GM12878 (cell line): ENCODE measurements around the gene ALS2. TPM values are rescaled to one million over a fixed set of nuclear protein-coding genes. Genes with fewer than 3 reads are reported as not detected.

Experiments
- ATAC-seq: fragments of 200-7000 bp; cut with Tn5 transposase; 3 replicates; pipeline ENCODE4 v1.9.1; 2020; ENCODE audit warnings: mild to moderate bottlenecking, moderate library complexity
- BruUV-seq: library from RNA; stranded (reverse); fragments of 400-500 nt; replicated peaks from 2 replicates; lab custom pipeline; 2021; lab: Mats Ljungman, UMichigan
- CTCF ChIA-PET: fragments of 300-600 bp; sonication (Branson Sonifier 250); formaldehyde crosslinking; extraction: SDS; loops from one replicate; lab custom pipeline; 2021; ENCODE audit warnings: inconsistent platforms; lab: Yijun Ruan, JAX
- POLR2A ChIA-PET: fragments of 350-600 bp; formaldehyde crosslinking; extraction: SDS; loops from one replicate; lab custom pipeline; 2021; ENCODE audit warnings: inconsistent platforms; lab: Charles Lee
- RAD21 ChIA-PET: fragments of 300-600 bp; sonication (Branson Sonifier 250); formaldehyde crosslinking; loops from one replicate; lab custom pipeline; 2023; ENCODE audit warnings: antibody characterized with exemption; ENCODE audit not compliant: unreplicated experiment; lab: Charles Lee
- SMC1A ChIA-PET: fragments of 300-600 bp; sonication (Branson Sonifier 250); formaldehyde crosslinking; loops from one replicate; lab custom pipeline; 2023; ENCODE audit not compliant: unreplicated experiment, uncharacterized antibody; lab: Charles Lee
- DNase-seq: peaks from one replicate; pipeline ENCODE4 v3.0.0-alpha.2; 2011; ENCODE audit warnings: low read depth, low spot score
- FAIRE-seq: peaks from 3 replicates; lab custom pipeline; 2011; peaks lifted over from hg19 to GRCh38; lab: Jason Lieb, UNC
- H2AFZ ChIP-seq: 2 replicates; pipeline ENCODE4 v1.6.0; 2011; ENCODE audit warnings: low read depth, low read length, control low read depth; ENCODE audit not compliant: control insufficient read depth
- H3K27ac ChIP-seq: 2 replicates; pipeline ENCODE4 v1.5.1; 2011; ENCODE audit warnings: control low read depth; ENCODE audit not compliant: control insufficient read depth, insufficient read depth
- H3K27me3 ChIP-seq, 2 experiments: replicated peaks in 1 of 2; 2 replicates each; pipeline versions ENCODE4 v1.6.0 to v1.6.1; 2011; ENCODE audit warnings: low read length in 1 of 2; ENCODE audit not compliant: control insufficient read depth in 2 of 2, insufficient read depth in 2 of 2
- H3K36me3 ChIP-seq, 2 experiments: 2 replicates each; pipeline ENCODE4 v1.5.1; 2011; ENCODE audit warnings: low read length in 1 of 2; ENCODE audit not compliant: control insufficient read depth in 2 of 2, insufficient read depth in 2 of 2
- H3K4me1 ChIP-seq: 2 replicates; pipeline ENCODE4 v1.6.1; 2011; ENCODE audit warnings: mild to moderate bottlenecking, low read length, moderate library complexity, mixed read lengths; ENCODE audit not compliant: control insufficient read depth, insufficient read depth
- H3K4me2 ChIP-seq: 2 replicates; pipeline ENCODE4 v1.6.0; 2011; ENCODE audit warnings: control low read depth; ENCODE audit not compliant: control insufficient read depth, insufficient read depth
- H3K4me3 ChIP-seq: fragments of 200-600 bp; sonication (generic); 2 replicates; pipeline ENCODE4 v1.5.1; 2016
- H3K79me2 ChIP-seq: 2 replicates; pipeline ENCODE4 v1.6.0; 2011; ENCODE audit warnings: low read length; ENCODE audit not compliant: control insufficient read depth, insufficient read depth
- H3K9ac ChIP-seq: 2 replicates; pipeline ENCODE4 v1.8.0; 2011; ENCODE audit warnings: low read length, control low read depth, mixed read lengths; ENCODE audit not compliant: control insufficient read depth, insufficient read depth
- H3K9me3 ChIP-seq: replicated peaks from 3 replicates; pipeline ENCODE4 v1.5.1; 2011; ENCODE audit warnings: mild to moderate bottlenecking, low read length; ENCODE audit not compliant: control insufficient read depth, insufficient read depth
- H4K20me1 ChIP-seq: 2 replicates; pipeline ENCODE4 v1.6.0; 2011; ENCODE audit not compliant: control insufficient read depth, insufficient read depth
- CBX5 ChIP-seq: sonication (generic); IDR thresholded peaks from 2 replicates; pipeline ENCODE4 v1.6.1; 2016; ENCODE audit warnings: low read depth, moderate library complexity, mild to moderate bottlenecking, inconsistent platforms
- CREB1 ChIP-seq: IDR thresholded peaks from 2 replicates; pipeline ENCODE4 v1.6.1; 2012; ENCODE audit warnings: low read depth, mild to moderate bottlenecking, inconsistent platforms
- EP300 ChIP-seq, 2 experiments: fragments of 150-350 bp in 1 of 2; IDR thresholded peaks; 2 replicates each; pipeline ENCODE4 v1.6.1; 2011 to 2012; ENCODE audit warnings: low read depth in 2 of 2, low read length in 2 of 2, borderline replicate concordance in 1 of 2, improper control_type of control experiment in 1 of 2, inconsistent platforms in 1 of 2; ENCODE audit not compliant: control insufficient read depth in 1 of 2
- JUNB ChIP-seq: IDR thresholded peaks from 2 replicates; pipeline ENCODE4 v1.6.1; 2016; ENCODE audit warnings: antibody characterized with exemption, mild to moderate bottlenecking
- MAX ChIP-seq: IDR thresholded peaks from 2 replicates; pipeline ENCODE4 v1.6.1; 2012; ENCODE audit warnings: low read depth, low read length, improper control_type of control experiment
- MTA2 ChIP-seq: fragments of 450-650 bp; IDR thresholded peaks from 2 replicates; pipeline ENCODE4 v1.6.1; 2016; ENCODE audit warnings: low read depth, mild to moderate bottlenecking, moderate library complexity
- MYC ChIP-seq: IDR thresholded peaks from 2 replicates; pipeline ENCODE4 v1.6.1; 2011; ENCODE audit warnings: mild to moderate bottlenecking, low read length, moderate library complexity, inconsistent platforms; ENCODE audit not compliant: insufficient read depth, insufficient replicate concordance, insufficient read length, severe bottlenecking
- NFYB ChIP-seq: IDR thresholded peaks from 2 replicates; pipeline ENCODE4 v1.6.1; 2011; ENCODE audit warnings: low read depth, mild to moderate bottlenecking, low read length, improper control_type of control experiment, moderate library complexity; ENCODE audit not compliant: insufficient read depth
- NR2C1 ChIP-seq: fragments of 450-650 bp; IDR thresholded peaks from 2 replicates; pipeline ENCODE4 v1.6.1; 2017; ENCODE audit warnings: antibody characterized with exemption, mild to moderate bottlenecking, moderate library complexity
- SMARCA5 ChIP-seq: fragments of 450-650 bp; IDR thresholded peaks from 2 replicates; pipeline ENCODE4 v1.6.1; 2017; ENCODE audit warnings: mild to moderate bottlenecking
- TCF12 ChIP-seq: IDR thresholded peaks from 2 replicates; pipeline ENCODE4 v1.6.1; 2011; ENCODE audit warnings: low read depth, mild to moderate bottlenecking, low read length
- USF1 ChIP-seq: IDR thresholded peaks from 2 replicates; pipeline ENCODE4 v1.6.1; 2011; ENCODE audit warnings: borderline replicate concordance, low read depth, mild to moderate bottlenecking, moderate library complexity, mixed read lengths, low read length; ENCODE audit not compliant: insufficient read depth; ENCODE audit errors: extremely low read length
- ZSCAN29 ChIP-seq: fragments of 450-650 bp; IDR thresholded peaks from 2 replicates; pipeline ENCODE4 v1.6.1; 2017; ENCODE audit warnings: mild to moderate bottlenecking, moderate library complexity
- WGBS: methylation state at CpG from one replicate; pipeline ENCODE4 v1.1.6; 2016; ENCODE audit warnings: low lambda C conversion rate; ENCODE audit not compliant: insufficient replicate concordance, insufficient coverage; ENCODE audit errors: missing lambda C conversion rate; 5-methylcytosine and 5-hydroxymethylcytosine counted together
- in situ Hi-C: fragments of 300-500 bp; cut with MboI; formaldehyde crosslinking; loops from 9 replicates; pipeline ENCODE4 v1.14.3; 2018; ENCODE audit warnings: mixed read lengths
- intact Hi-C: fragments of 100-400 bp; cut with micrococcal nuclease; formaldehyde crosslinking; loops from one replicate; pipeline ENCODE4 v1.14.2; 2022; ENCODE audit not compliant: unreplicated experiment
- polyA plus RNA-seq, 11 experiments: library from polyadenylated mRNA; depleted of rRNA in 4 of 11; unstranded in 6 of 11; stranded (reverse) in 5 of 11; fragments of >200 nt; fragmentation: Nextera tagmentation in 4 of 11; fragmentation: Illumina TruSeq in 1 of 11; extraction: Ambion mirVana in 4 of 11; extraction: Trizol in 1 of 11; gene quantifications; 1 replicate in 1 of 11; 2 replicates in 10 of 11; pipeline versions ENCODE4 v1.2.1 to v1.2.3, GENCODE V29; 2011 to 2016; ENCODE audit warnings: inconsistent platforms in 2 of 11, missing spikeins in 2 of 11, low read depth in 1 of 11
- total RNA-seq, 4 experiments: library from RNA; depleted of rRNA in 3 of 4; stranded (reverse); fragments of >200 nt in 3 of 4; fragmentation: Illumina TruSeq in 1 of 4; extraction: Trizol in 1 of 4; gene quantifications; 2 replicates each; pipeline versions ENCODE4 v1.2.1 to v1.2.3, GENCODE V29; 2013 to 2021

ALS2 gene
- total and polyA plus RNA-seq, 10 of the 15 experiments (the other 5 are each of a cell fraction or from before 2014, with no cell fraction given): 2.4 to 10.4 (median 7.7) TPM

- H3K9ac ChIP-seq: no peak overlapping the region
- no peaks in the 10 kb centered on the region for H3K4me1 ChIP-seq
- ChIA-PET CTCF (interaction anchor here (2.5 kb wide), 1 partner anchor 9 kb away, joined by 9 read pairs; no protein-coding TSS in a partner anchor), SMC1A (interaction anchor here (0.6 to 1.2 kb wide), 2 partner anchors 66 to 215 kb away, joined by 3 read pairs; no protein-coding TSS in a partner anchor), RAD21 (no interaction called here), POLR2A (no interaction called here)
- H3K9me3 ChIP-seq: no peaks in the 10 kb centered on the region
- no peak overlapping the region for H3K27ac ChIP-seq
- in situ Hi-C loops: no loop called here
- no peak overlapping the region for H3K4me3 ChIP-seq
- no peaks in the 10 kb centered on the region for H4K20me1 ChIP-seq
- intact Hi-C loops: no loop called here
- H3K79me2 ChIP-seq: no peaks in the 10 kb centered on the region
- no peak for ATAC-seq
- no peak overlapping the region for H3K4me2 ChIP-seq
- WGBS: 44% methylated on average over 6 of the region's 6 CpGs
- no peaks in the 10 kb centered on the region for H3K36me3 ChIP-seq
- H2AFZ ChIP-seq: no peak overlapping the region
- no peaks in the 10 kb centered on the region for H3K27me3 ChIP-seq
- no peak for FAIRE-seq
- BruUV-seq: no TSS peak
- no peak for DNase-seq
- TF ChIP-seq JUNB (no peak), EP300 (IDR thresholded peaks at IDR 0.05; ENCODE audit: borderline replicate concordance in 1 of 2, control insufficient read depth in 1 of 2, low read depth in 2 of 2, low read length in 2 of 2) (no peak)
These were observed 13.6 kb upstream of the ALS2 start for GRCh38 chr2:201794294-201794693.

- H3K27me3 ChIP-seq: no peaks in the 10 kb centered on the region
- H3K9me3 ChIP-seq: no peaks in the 10 kb centered on the region
- DNase-seq (no peak), FAIRE-seq (no peak), ATAC-seq (no peak)
- RAD21 ChIA-PET: interaction anchor here (0.6 kb wide), 1 partner anchor 13 kb away, joined by 3 read pairs; the partner anchor contains the start of gene ALS2
- POLR2A ChIA-PET: no interaction called here
- H3K9ac ChIP-seq: no peak overlapping the region
- no peak overlapping the region for H3K4me3 ChIP-seq
- intact Hi-C loops (no loop called here), in situ Hi-C loops (no loop called here)
- no peaks in the 10 kb centered on the region for H3K36me3 ChIP-seq
- no peaks in the 10 kb centered on the region for H4K20me1 ChIP-seq
- H3K79me2 ChIP-seq: no peaks in the 10 kb centered on the region
- no TSS peak for BruUV-seq
- CTCF ChIA-PET: interaction anchor here (2.5 kb wide), 1 partner anchor 10 kb away, joined by 9 read pairs; no protein-coding TSS in a partner anchor
- no peak overlapping the region for H3K27ac ChIP-seq
- no peak for TF ChIP-seq CBX5
- no peak for TF ChIP-seq ZSCAN29
- TF ChIP-seq TCF12: no peak
- no peak for TF ChIP-seq NR2C1
- no peak for TF ChIP-seq SMARCA5
- no peak for TF ChIP-seq USF1
- no peak for TF ChIP-seq MAX
- no peak for TF ChIP-seq MYC
- no peak for TF ChIP-seq CREB1
- no peak for TF ChIP-seq MTA2
- TF ChIP-seq NFYB: no peak
- H3K4me2 ChIP-seq: no peak overlapping the region
- SMC1A ChIA-PET: no interaction called here
- WGBS: 95% methylated on average over 1 of the region's 1 CpG
- H2AFZ ChIP-seq: no peak overlapping the region
- no peaks in the 10 kb centered on the region for H3K4me1 ChIP-seq
These were observed 12.9 kb upstream of the ALS2 start for GRCh38 chr2:201793631-201794030.
